GM12875 (cell line): ENCODE measurements around the gene TAS2R1.

ENCODE experiments used
- H3K4me3 ChIP-seq: one replicate; pipeline ENCODE4 v1.5.1; 2011; ENCODE audit warnings: low read depth, low read length, control low read depth
- TF ChIP-seq, protein P1 (sequence below): IDR thresholded peaks from 2 replicates; pipeline ENCODE4 v1.5.1; 2011; ENCODE audit warnings: low read depth, mild to moderate bottlenecking, control low read depth, inconsistent platforms, low read length, moderate library complexity, borderline replicate concordance; ENCODE audit not compliant: insufficient read depth

TAS2R1 gene

DNA sequence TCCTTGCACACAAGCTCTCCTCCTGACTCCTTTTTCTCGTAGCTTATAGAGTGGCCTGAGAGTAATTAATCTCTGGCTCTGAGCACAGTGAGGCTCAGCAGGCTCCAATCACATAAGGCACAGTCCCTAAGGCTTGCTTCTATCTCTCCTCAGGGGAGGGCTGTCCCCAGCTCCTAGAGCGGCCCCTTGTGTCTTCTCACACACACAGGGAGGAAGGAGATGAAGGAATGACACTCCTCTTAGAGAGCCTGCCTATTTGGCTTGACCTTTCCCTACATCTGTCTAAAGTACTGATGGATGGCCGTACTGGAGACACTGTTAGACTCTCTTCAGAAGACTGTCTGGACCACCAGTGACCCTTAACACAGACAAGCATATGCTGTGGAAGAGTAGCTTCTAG lies 12.9 kb downstream of the TAS2R1 start:
- no peak overlapping the region for H3K4me3 ChIP-seq
- TF ChIP-seq, protein P1, sequence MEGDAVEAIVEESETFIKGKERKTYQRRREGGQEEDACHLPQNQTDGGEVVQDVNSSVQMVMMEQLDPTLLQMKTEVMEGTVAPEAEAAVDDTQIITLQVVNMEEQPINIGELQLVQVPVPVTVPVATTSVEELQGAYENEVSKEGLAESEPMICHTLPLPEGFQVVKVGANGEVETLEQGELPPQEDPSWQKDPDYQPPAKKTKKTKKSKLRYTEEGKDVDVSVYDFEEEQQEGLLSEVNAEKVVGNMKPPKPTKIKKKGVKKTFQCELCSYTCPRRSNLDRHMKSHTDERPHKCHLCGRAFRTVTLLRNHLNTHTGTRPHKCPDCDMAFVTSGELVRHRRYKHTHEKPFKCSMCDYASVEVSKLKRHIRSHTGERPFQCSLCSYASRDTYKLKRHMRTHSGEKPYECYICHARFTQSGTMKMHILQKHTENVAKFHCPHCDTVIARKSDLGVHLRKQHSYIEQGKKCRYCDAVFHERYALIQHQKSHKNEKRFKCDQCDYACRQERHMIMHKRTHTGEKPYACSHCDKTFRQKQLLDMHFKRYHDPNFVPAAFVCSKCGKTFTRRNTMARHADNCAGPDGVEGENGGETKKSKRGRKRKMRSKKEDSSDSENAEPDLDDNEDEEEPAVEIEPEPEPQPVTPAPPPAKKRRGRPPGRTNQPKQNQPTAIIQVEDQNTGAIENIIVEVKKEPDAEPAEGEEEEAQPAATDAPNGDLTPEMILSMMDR, result no peak

DNA sequence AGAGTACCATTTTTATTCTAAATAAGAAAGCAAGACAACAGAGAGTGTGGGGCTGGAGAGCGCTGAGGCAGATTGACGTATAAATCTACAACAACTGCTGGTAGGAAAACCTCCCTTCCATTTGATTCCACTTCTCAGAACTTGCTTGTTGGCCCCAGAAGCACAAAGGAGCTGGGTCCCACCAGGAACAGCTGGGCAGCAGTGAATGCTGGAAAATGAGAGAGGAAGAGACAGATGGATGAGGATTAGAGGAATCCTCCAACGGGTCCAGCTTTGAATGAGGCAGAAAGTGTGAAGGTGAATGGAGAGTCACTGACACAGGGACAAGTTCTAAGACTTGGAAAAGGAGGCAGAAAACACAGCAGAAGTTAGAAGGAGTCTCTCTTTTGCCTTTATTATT lies 14.8 kb downstream of the TAS2R1 start:
- TF ChIP-seq, protein P1, result no peak
- no peak overlapping the region for H3K4me3 ChIP-seq

GRCh38 chr5:9613360-9613759 lies 16.8 kb downstream of the TAS2R1 start:
- TF ChIP-seq, protein P1, result no peak
- no peak overlapping the region for H3K4me3 ChIP-seq

DNA sequence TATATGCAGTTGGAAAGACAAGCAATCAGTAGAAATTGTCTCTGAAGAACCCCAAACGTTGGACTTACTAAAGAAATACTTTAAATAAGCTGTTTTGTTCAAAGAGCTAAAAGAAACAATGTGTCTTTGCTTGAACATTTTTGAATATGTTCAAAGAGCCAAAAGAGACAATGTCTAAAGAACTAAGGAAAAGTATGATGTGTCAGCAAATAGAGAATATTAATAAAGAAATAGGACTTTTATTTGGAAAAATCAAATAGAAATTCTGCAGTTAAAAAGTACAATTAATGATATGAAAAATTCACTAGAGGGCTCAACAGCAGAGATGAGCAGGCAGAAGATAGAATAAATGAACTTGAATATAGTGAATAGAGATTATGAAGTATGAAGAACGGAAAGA lies 19.2 kb downstream of the TAS2R1 start:
- H3K4me3 ChIP-seq, result no peak overlapping the region
- TF ChIP-seq, protein P1, result no peak

- H3K4me3 ChIP-seq, result no peak overlapping the region
- TF ChIP-seq, protein P1, result no peak
Measured at GRCh38 chr5:9610364-9610763, 19.8 kb downstream of the TAS2R1 start.

- TF ChIP-seq, protein P1, result no peak
Measured at GRCh38 chr5:9608093-9608492, 22.1 kb downstream of the TAS2R1 start.

GRCh38 chr5:9605041-9605838 lies 24.9 kb downstream of the TAS2R1 start:
- no peak overlapping the region for H3K4me3 ChIP-seq
- TF ChIP-seq, protein P1, result no peak

More at GRCh38 chr5:9608093-9608492, 22.1 kb downstream of the TAS2R1 start:
- H3K4me3 ChIP-seq, result no peak overlapping the region
